ENCODE results near the gene SERTAD2. TPM values are rescaled to one million over a fixed set of nuclear protein-coding genes. Genes with fewer than 3 reads are reported as not detected.

Gene SERTAD2
- total RNA-seq, 2 experiments from 2014 or later: 50.5 to 54.1 TPM

DNA sequence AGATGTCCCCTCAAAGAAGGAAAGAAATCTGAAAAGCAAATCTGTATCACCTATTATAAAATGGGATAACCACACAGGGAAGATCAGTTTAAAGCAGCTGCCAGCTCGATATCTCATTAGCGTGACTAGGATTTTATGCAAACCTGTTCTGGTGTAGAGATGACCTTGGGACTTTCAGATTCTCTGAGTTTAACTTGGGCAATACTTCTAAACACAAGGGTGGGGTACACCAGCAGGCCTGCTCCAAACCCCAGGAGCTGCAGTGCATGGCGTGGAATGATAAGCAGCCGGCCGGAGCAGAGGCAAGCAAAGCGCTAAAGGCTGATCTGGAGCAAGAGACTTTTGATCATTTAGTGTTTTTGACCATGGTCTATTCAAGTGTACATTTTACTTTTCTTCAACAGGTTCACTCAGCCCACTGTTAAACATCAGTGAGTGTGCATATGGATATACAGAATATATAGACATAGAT lies 4.7 kb downstream of the SERTAD2 start:
- POLR2A ChIA-PET: interaction anchor here (0.7 to 12.6 kb wide), 8 partner anchors 9 to 125 kb away, joined by 3 to 395 read pairs (median 8); partner anchors contain the start of gene AFTPH
- H3K4me1 Mint-ChIP-seq (ENCODE audit: low read depth): peaks cover 86% of the 10 kb centered on the region

GRCh38 chr2:64646007-64646880 lies 7.5 kb downstream of the SERTAD2 start:
- Mint-ChIP-seq H3K27ac (peak overlapping the region; percentile 78), H3K4me1 (ENCODE audit: low read depth) (peaks cover 94% of the 10 kb centered on the region), H3K36me3 (ENCODE audit: low read depth) (peaks cover 3% of the 10 kb centered on the region), H3K9me3 (no peaks in the 10 kb centered on the region), H3K4me3 (peak overlapping the region; percentile 83), H3K27me3 (no peaks in the 10 kb centered on the region)
- peak; percentile 99 for TF ChIP-seq CTCF (IDR thresholded peaks at IDR 0.05)
- ATAC-seq (ENCODE audit: poor library complexity) (peak; percentile 39), DNase-seq (peak; percentile 72 to 95 (median 86))
- intact Hi-C loops (cut with DNase I, micrococcal nuclease): loop anchor here (1.0 to 5.0 kb wide), 9 partner anchors 9 to 219 kb away; partner anchors contain the start of gene AFTPH (in 2 of the 2)
- Histone ChIP-seq H3K9me3 (ENCODE audit: control insufficient read depth in 1 of 2, insufficient read depth in 1 of 2, low read length in 2 of 2) (no peaks in the 10 kb centered on the region), H3K4me3 (ENCODE audit: low read length) (no peak overlapping the region), H3K36me3 (ENCODE audit: insufficient read depth, low read length) (no peaks in the 10 kb centered on the region), H3K27ac (ENCODE audit: low read depth in 1 of 2, low read length in 2 of 2) (no peak overlapping the region), H3K27me3 (ENCODE audit: control insufficient read depth in 1 of 2, insufficient read depth in 2 of 2, low read length in 2 of 2) (no peaks in the 10 kb centered on the region), H3K4me1 (ENCODE audit: insufficient read depth, low read length) (peaks cover 37% of the 10 kb centered on the region)
- CTCF ChIA-PET: interaction anchor here (0.6 to 3.4 kb wide), 43 partner anchors 9 to 484 kb away, joined by 3 to 49 read pairs (median 5); partner anchors contain the start of genes AFTPH, RAB1A and SERTAD2
- POLR2A ChIA-PET: interaction anchor here (1.0 to 4.7 kb wide), 13 partner anchors 8 to 186 kb away, joined by 3 to 55 read pairs (median 4); partner anchors contain the start of gene SERTAD2

More for the DNA sequence above, 4.7 kb downstream of the SERTAD2 start:
- Histone ChIP-seq H3K4me1 (ENCODE audit: insufficient read depth, low read length) (peaks cover 40% of the 10 kb centered on the region), H3K9me3 (ENCODE audit: control insufficient read depth in 1 of 2, insufficient read depth in 1 of 2, low read length in 2 of 2) (no peaks in the 10 kb centered on the region), H3K27me3 (ENCODE audit: control insufficient read depth in 1 of 2, insufficient read depth in 2 of 2, low read length in 2 of 2) (no peaks in the 10 kb centered on the region), H3K27ac (ENCODE audit: low read depth in 1 of 2, low read length in 2 of 2) (peak overlapping the region in 1 of 2 donors; percentile 15), H3K36me3 (ENCODE audit: insufficient read depth, low read length) (no peaks in the 10 kb centered on the region), H3K4me3 (ENCODE audit: low read length) (no peak overlapping the region)
- DNase-seq (no peak), ATAC-seq (ENCODE audit: poor library complexity) (no peak)
- intact Hi-C loops (cut with DNase I, micrococcal nuclease): loop anchor here (5.0 kb wide), 3 partner anchors 33 to 127 kb away; partner anchors contain the start of gene AFTPH (in 2 of the 2)
- Mint-ChIP-seq H3K27ac (peak overlapping the region; percentile 80), H3K9me3 (no peaks in the 10 kb centered on the region), H3K4me3 (peak overlapping the region; percentile 70), H3K36me3 (ENCODE audit: low read depth) (peaks cover 11% of the 10 kb centered on the region), H3K27me3 (no peaks in the 10 kb centered on the region)
- CTCF ChIA-PET: interaction anchor here (1.0 to 1.3 kb wide), 4 partner anchors 9 to 269 kb away, joined by 3 to 5 read pairs (median 3); no protein-coding TSS in a partner anchor
- no peak for TF ChIP-seq CTCF (IDR thresholded peaks at IDR 0.05)
